ENCODE measurements around the gene LCAT.
A peak's percentile ranks its signal among the peaks of the same experiment; 100 is the strongest.
"Not testable (repeated sequence)": the region's sequence is repeated elsewhere in the genome, so short reads cannot be mapped to it uniquely, and the experiment has no call there.

The LCAT gene

DNA sequence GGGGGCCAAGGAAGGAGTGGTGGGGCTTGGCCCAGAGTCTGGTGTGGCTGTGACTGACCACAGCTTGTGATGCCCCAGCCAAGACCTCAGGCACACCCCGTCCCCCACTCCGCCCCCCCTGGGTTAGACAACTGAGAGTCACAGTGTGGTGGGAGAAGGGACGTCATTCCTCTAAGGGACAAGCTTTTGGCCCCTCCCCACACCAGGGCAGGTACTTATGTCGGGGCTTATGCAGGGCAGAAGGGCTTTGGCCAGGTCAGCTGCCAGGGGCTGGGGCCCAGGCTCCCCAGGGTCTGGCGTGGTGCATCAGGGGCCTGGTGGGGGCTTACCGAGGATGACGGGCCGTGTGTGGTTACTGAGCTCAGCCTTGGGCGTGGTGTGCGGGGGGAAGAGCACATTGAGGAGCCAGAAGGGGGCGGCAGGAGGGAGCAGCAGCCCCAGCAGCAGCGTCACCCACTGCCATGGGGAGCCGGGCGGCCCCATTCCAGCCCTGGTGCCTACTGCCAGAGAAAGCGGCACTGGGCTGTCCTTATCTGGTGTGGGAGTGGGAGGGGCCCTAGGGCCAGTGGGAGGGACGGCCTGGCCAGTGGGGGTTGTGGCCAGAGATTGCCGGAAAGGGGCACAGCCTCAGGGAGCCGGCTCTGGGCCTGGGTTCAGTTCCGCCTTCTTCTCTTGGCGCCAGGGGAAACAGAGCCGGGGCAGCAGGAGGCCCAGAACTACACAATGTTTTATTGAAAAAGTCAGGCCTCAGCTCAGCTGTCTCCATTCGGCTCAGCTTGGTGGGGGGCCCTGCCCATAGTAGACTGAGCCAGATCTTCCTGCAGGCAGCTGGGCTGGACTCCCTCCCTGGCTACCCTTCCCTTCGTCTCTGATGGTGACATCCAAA, at the start of gene LCAT:
Gene LCAT (minus strand): TSS at position 502 of the 886 bp plus-strand sequence. CDS start 19 bp downstream, at position 483.
- no peak for DNase-seq

GRCh38 chr16:67993207-67994039, 49.5 kb upstream of the LCAT start:
- peak; percentile 67 to 81 for DNase-seq

DNA sequence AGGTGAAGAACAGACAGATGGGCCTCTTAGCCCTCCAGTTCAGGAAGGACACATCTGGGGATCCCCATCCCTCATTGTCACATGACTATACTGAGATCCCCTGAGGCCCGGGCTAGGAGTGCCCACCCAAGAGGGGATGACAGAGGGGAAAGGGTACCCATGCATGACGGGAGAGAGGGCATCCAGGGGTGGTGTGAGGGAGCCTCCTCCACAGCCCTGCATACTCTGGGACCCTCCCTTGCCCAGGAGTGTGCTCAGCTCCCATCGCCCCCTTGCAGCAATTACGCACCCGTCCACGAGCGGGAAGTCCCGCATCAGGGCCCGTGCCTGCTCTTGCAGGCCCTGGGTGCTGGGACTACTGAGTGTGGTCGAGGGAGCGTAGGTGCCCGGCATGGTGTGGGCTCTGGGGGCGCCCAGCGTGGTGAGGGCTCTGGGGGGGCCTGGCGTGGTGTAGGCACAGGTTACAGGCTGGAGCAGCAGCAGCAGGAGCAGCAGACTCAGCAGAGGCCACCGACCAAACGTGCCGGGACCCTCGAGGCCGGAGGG, 48.8 kb upstream of the LCAT start:
- no peak for DNase-seq

GRCh38 chr16:67990018-67990386, 46.1 kb upstream of the LCAT start:
- no peak for DNase-seq

DNA sequence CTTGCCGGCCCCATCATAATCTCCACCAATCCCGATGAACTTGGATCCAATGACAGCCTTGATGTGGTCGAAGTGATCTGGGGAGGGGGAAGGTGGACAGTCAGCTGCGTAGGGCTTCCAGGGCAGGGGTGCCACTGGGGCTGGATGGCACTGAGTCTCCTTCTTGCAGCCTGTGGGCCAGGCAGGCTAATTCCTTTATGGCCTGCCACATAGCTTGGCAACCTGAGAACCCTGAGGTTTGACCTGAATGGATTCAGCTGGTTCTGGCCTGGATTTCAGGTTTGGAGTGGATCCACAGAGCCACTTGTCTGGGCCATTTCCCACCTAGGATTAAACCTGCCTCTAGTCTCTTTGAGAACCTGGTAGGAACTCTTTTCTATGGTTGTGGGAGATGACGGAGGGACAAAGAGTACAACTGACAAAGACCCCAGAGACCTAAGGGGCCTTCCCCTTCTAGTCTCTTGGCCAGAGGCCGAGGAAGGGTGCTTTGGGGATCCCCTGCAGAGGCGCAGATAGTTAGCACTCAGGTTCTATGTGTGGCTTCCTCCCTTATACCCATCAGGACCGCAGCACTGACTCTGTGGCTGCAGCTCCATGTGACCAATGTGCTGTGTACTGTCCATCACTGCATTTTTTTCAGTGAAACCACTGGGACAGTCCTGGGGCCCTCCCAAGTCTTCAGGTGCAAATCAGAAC, 45.5 kb upstream of the LCAT start:
- DNase-seq, result no peak

- DNase-seq, result no peak
Observed at GRCh38 chr16:67988675-67989074, 44.8 kb upstream of the LCAT start.

DNA sequence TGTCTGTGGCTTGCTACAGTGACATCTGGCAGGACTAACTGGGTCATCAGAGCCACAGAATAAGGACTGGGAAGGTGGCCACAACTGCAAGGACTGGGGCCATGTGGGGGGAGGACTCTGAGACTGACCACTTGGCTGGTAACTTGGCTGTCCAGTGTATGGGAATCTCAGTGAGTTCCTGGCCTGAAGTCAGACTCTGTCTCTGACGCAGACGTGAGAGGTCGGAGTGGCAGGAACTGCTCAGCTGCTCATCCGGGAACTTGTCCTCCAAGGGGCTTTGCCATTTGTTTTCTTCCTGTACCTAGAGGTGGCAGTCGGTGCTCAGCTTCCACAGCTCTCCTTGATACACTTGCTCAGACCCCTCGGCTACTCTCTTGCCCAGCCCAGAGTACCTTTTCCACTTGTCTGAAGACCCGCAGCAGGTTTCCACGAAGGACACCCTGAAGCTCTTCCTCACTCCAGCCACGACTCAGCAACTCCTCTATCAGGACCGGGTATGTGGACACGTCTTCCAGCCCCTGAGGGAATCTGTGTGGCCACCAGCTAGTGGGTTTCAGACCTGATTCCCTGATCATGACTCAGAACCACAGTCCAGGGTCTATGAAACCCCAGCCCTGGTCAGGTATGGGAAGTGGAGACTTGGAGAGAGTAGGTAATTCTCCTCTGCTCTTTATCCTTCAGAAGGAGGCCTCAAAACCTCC, 43.7 kb upstream of the LCAT start:
- no peak for DNase-seq

GRCh38 chr16:67986949-67987348, 43.0 kb upstream of the LCAT start:
- no peak for DNase-seq

DNA sequence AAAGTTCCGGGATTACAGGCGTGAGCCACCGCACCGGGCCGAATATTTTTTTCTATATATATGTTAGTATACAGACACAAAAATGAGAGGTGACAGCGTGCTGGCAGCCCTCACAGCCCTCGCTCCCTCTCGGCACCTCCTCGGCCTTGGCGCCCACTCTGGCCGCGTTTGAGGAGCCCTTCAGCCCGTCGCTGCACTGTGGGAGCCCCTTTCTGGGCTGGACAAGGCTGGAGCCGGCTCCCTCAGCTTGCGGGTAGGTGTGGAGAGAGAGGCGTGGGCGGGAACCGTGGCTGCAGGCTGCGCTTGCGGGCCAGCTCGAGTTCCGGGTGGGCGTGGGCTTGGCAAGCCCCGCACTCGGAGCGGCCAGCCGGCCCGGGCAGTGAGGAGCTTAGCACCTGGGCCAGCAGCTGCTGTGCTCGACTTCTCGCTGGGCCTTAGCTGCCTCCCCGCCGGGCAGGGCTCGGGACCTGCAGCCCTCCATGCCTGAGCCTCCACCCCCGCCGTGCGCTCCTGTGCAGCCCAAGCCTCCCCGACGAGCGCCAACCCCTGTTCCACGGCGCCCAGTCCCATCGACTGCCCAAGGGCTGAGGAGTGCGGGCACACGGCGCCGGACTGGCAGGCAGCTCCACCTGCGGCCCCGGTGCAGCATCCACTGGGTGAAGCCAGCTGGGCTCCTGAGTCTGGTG, 38.2 kb upstream of the LCAT start:
- DNase-seq, result no peak

GRCh38 chr16:67979955-67980678, 36.2 kb upstream of the LCAT start, which contains the start of gene DPEP3:
Gene DPEP3 (minus strand): TSS chr16:67980499. CDS start chr16:67980380, 119 bp downstream.
- no peak for DNase-seq

- no peak for DNase-seq
Observed at GRCh38 chr16:67977469-67978227, 33.7 kb upstream of the LCAT start.

GRCh38 chr16:67977005-67977404, 33.1 kb upstream of the LCAT start:
- no peak for DNase-seq

DNA sequence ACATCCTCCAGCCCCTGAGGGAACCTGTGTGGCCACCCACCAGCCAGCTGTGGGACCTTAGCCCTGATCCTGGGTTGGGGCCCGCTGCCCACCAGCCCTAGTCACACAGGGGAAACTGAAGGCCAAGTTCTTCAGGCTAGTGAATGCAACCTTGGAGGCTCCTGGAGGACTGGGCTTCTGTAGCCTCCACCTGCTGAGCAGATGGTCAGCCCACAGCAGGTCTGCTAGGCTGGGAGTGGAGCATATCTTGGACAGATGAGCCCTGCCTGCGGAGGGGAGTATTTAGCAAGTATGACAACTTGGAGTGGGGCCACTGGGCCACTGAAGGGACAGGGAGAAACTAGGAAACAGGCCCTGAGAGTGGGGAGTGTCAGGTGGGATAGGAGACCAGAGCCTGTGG, 32.3 kb upstream of the LCAT start:
- no peak for DNase-seq

DNA sequence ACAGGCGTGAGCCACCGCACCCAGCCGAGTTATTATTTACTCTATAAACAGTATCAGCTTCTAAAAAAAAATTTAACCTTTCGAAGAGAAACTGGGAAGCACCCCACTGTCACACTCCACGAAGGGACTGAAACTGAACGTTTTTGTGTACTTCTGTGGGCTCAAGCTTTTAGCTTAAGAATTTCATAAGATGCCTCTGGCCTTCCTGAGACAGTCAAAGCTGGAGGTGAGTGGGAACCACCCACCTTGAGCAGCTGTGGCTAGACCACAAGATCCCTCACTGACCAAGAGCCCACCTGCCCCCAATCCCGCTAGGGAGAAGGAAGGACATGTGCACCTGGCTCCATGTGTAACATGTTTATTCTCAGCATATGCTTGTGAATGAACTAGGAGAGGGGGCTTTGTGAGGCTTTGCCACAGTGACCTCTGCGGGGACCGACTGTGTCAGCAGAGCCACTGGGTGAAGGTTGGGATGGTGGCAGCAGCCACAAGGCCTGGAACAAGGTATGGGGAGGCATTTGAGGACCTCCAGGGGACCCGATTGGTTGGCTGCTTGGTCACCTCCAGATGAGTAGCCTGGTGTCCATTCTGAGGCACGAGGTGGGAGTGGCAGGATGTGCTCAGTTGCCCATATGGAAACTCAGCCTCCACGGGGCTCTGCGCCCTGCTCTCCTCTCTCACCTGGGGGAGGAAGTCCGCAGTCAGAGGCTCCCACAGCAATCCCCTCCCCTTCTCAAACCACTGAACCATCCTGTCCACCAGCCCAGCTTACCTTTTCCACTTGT, 31.6 kb upstream of the LCAT start:
- no peak for DNase-seq

DNA sequence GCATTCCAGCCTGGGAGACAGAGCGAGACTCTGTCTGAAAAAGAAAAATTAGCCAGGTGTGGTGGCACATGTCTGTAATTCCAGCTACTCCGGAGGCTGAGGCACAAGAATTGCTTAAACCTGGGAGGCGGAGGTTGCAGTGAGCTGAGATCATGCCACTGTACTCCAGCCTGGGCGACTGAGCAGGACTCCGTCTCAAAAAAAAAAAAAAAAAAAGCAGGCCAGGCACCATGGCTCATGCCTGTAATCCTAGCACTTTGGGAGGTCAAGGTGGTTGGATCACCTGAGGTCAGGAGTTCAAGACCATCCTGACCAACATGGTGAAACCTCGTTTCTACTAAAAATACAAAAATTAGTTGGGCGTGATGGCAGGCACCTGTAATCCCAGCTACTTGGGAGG, 28.4 kb upstream of the LCAT start:
- DNase-seq, result not testable (repeated sequence)

DNA sequence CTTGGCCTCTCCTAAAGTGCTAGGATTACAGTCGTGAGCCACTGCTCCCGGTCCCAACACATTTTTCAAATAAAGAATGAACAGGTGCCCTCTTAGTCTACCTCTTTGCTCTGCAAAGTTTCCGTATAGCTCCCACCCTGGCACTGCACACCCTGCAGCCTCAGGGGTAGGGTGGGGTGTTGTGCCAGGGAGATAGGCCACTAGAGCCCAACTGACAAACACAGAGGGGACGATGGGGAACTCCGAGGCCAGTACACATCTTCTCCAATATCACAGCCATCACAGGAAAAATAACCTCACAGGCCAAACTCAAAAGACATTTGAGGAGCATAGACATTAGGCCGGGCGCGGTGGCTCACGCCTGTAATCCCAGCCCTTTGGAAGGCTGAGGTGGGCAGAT, 27.2 kb upstream of the LCAT start:
- DNase-seq, result no peak

DNA sequence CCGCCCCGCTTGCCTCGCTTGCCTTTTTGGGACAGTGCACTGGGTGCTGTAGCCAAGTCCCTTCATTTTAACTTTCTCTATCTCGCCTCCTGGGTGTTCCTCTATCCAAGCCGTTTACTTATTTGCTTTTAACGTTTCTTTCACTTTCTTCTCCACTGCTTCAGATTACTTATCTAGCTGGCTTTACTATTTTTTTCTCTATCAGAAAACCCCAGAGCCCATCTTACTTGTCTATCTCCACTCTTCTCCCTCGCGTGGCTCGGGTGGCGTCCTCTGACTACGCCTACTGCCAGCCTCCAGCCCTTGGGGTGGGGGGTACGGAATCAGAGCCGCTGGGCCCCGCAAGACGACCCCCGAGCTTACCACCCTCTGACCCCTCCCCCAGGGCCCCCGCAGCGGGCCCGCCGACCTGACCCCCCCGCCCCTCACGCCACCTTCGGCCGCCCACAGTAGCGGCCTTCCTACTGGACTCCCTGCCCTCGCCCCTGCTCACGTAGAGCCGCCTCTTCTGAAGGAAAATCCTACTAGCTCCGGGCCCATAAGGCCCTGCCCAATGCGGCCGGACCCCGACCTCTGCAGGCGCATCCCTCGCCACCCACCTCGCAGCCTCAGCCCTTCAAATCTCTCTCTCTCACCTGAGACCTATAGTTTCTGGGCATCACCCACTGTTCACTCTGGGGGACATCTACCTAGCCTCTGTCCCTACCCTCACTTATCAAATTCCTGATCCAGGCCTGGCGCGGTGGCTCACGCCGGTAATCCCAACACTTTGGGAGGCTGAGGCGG, 25.5 kb upstream of the LCAT start:
- DNase-seq, result no peak

Measured in stimulated activated CD4-positive, alpha-beta T cell treated with anti-CD3 and anti-CD28 coated beads, Interleukin-4, amount 100 ng/mL, for 4 hours (primary cell).